ENCODE results near the gene SHB. TPM values are rescaled to one million over a fixed set of nuclear protein-coding genes. Genes with fewer than 3 reads are reported as not detected.

SHB gene
- total and polyA plus RNA-seq, 2 of the 13 experiments (the other 11 are each of a cell fraction or from before 2014, with no cell fraction given), result 19.4 to 20.7 TPM

DNA sequence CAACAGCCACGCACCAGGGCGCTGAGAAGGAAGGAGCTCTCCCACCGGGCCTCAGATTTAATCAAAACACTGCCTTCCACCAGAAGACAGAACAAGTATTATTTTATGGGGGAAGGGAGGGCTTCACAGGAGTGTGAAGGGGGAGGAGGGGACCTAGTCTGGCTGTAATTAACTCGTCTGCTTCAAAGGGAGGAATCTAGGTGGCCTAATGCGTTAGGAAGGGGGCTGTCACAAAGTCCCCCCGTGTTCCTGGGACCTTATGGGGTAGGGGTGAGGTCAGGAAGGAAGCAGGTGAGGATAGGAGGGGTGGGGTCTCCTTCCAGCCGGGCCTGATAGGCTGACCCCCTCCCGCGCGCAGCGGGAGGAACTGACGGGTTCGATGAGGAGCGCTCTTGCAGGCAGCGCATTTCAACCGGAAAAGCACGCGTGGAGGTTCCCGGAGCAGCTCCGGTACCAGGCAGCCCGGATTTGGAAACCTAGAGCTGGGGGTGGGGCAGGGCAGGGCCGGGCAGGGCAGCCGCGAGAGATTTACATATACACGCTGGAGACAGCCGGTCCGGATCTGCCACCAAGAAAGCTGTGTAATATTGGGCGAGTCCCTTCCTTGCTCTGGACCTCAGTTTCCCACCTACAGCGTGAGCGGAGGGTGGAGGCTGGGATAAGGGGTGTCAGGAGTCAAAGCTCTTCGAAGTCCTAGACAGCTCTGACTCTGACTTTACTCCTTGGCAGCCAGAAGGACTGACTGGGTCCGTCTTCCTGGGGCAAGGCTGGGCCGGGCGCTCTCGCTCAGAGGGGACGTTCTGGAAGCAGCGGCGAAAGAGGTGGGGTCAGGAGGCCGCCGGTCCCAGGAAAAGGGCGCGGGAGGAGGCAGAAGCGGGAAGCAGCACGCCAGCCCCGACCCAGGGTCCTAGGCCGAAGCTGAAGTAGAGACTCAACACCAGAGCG, 1.8 kb downstream of the SHB start (continued):
- TF ChIP-seq ZNF160 (CRISPR knock-in tag; IDR thresholded peaks at IDR 0.05) (no peak), PAX8 (CRISPR knock-in tag; IDR thresholded peaks at IDR 0.05; ENCODE audit: borderline replicate concordance) (no peak), YEATS4 (CRISPR knock-in tag; IDR thresholded peaks at IDR 0.05; ENCODE audit: borderline replicate concordance) (no peak), REXO4 (CRISPR knock-in tag; IDR thresholded peaks at IDR 0.05; ENCODE audit: borderline replicate concordance) (no peak), ISX (CRISPR knock-in tag; conservative IDR thresholded peaks at IDR 0.05) (0 out of 2 replicates have a peak, but pooled peaks have one; percentile 52), FOXO1 (CRISPR knock-in tag; IDR thresholded peaks at IDR 0.05) (no peak), CCDC6 (CRISPR knock-in tag; IDR thresholded peaks at IDR 0.05) (peak; percentile 15; the same call in 1 of the 2 replicates), NFIC (IDR thresholded peaks at IDR 0.05; ENCODE audit: low read length) (no peak), ZNF138 (CRISPR knock-in tag; IDR thresholded peaks at IDR 0.05; ENCODE audit: low read depth) (0 out of 2 replicates have a peak, but pooled peaks have one; percentile 25), KMT2A (CRISPR knock-in tag; IDR thresholded peaks at IDR 0.05) (0 out of 2 replicates have a peak, but pooled peaks have one; percentile 62), FOSL2 (CRISPR knock-in tag; IDR thresholded peaks at IDR 0.05) (no peak)
- TF ChIP-seq, protein P1, sequence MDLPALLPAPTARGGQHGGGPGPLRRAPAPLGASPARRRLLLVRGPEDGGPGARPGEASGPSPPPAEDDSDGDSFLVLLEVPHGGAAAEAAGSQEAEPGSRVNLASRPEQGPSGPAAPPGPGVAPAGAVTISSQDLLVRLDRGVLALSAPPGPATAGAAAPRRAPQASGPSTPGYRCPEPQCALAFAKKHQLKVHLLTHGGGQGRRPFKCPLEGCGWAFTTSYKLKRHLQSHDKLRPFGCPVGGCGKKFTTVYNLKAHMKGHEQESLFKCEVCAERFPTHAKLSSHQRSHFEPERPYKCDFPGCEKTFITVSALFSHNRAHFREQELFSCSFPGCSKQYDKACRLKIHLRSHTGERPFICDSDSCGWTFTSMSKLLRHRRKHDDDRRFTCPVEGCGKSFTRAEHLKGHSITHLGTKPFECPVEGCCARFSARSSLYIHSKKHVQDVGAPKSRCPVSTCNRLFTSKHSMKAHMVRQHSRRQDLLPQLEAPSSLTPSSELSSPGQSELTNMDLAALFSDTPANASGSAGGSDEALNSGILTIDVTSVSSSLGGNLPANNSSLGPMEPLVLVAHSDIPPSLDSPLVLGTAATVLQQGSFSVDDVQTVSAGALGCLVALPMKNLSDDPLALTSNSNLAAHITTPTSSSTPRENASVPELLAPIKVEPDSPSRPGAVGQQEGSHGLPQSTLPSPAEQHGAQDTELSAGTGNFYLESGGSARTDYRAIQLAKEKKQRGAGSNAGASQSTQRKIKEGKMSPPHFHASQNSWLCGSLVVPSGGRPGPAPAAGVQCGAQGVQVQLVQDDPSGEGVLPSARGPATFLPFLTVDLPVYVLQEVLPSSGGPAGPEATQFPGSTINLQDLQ (CRISPR knock-in tag; IDR thresholded peaks at IDR 0.05), result no peak
- TF ChIP-seq, protein P2, sequence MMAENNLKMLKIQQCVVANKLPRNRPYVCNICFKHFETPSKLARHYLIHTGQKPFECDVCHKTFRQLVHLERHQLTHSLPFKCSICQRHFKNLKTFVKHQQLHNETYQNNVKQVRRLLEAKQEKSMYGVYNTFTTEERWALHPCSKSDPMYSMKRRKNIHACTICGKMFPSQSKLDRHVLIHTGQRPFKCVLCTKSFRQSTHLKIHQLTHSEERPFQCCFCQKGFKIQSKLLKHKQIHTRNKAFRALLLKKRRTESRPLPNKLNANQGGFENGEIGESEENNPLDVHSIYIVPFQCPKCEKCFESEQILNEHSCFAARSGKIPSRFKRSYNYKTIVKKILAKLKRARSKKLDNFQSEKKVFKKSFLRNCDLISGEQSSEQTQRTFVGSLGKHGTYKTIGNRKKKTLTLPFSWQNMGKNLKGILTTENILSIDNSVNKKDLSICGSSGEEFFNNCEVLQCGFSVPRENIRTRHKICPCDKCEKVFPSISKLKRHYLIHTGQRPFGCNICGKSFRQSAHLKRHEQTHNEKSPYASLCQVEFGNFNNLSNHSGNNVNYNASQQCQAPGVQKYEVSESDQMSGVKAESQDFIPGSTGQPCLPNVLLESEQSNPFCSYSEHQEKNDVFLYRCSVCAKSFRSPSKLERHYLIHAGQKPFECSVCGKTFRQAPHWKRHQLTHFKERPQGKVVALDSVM (CRISPR knock-in tag; IDR thresholded peaks at IDR 0.05), result no peak
- TF ChIP-seq, protein P3, sequence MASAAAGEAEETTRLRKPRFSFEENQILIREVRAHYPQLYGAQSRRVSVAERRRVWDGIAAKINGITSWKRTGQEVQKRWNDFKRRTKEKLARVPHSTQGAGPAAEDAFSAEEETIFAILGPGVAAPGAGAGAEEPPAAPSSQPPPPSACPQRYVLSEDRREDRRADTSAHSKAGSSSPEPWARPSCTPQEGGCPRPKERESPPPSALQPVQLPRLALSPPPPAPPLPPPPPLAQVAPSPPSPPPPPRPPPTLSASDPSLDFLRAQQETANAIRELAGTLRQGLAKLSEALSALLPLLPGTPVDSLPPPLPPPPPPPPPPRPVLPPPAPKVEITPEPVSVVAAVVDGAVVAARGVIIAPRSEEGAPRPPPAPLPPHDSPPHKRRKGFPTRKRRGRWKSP (CRISPR knock-in tag; IDR thresholded peaks at IDR 0.05), result no peak
- TF ChIP-seq, protein P4, sequence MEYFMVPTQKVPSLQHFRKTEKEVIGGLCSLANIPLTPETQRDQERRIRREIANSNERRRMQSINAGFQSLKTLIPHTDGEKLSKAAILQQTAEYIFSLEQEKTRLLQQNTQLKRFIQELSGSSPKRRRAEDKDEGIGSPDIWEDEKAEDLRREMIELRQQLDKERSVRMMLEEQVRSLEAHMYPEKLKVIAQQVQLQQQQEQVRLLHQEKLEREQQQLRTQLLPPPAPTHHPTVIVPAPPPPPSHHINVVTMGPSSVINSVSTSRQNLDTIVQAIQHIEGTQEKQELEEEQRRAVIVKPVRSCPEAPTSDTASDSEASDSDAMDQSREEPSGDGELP (IDR thresholded peaks at IDR 0.05; ENCODE audit: borderline replicate concordance, low read depth), result no peak
- TF ChIP-seq, protein P5, sequence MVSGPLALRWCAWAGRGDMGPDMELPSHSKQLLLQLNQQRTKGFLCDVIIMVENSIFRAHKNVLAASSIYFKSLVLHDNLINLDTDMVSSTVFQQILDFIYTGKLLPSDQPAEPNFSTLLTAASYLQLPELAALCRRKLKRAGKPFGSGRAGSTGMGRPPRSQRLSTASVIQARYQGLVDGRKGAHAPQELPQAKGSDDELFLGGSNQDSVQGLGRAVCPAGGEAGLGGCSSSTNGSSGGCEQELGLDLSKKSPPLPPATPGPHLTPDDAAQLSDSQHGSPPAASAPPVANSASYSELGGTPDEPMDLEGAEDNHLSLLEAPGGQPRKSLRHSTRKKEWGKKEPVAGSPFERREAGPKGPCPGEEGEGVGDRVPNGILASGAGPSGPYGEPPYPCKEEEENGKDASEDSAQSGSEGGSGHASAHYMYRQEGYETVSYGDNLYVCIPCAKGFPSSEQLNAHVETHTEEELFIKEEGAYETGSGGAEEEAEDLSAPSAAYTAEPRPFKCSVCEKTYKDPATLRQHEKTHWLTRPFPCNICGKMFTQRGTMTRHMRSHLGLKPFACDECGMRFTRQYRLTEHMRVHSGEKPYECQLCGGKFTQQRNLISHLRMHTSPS (CRISPR knock-in tag; IDR thresholded peaks at IDR 0.05; ENCODE audit: low read depth), result no peak
- TF ChIP-seq, protein P6, sequence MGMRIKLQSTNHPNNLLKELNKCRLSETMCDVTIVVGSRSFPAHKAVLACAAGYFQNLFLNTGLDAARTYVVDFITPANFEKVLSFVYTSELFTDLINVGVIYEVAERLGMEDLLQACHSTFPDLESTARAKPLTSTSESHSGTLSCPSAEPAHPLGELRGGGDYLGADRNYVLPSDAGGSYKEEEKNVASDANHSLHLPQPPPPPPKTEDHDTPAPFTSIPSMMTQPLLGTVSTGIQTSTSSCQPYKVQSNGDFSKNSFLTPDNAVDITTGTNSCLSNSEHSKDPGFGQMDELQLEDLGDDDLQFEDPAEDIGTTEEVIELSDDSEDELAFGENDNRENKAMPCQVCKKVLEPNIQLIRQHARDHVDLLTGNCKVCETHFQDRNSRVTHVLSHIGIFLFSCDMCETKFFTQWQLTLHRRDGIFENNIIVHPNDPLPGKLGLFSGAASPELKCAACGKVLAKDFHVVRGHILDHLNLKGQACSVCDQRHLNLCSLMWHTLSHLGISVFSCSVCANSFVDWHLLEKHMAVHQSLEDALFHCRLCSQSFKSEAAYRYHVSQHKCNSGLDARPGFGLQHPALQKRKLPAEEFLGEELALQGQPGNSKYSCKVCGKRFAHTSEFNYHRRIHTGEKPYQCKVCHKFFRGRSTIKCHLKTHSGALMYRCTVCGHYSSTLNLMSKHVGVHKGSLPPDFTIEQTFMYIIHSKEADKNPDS (CRISPR knock-in tag; IDR thresholded peaks at IDR 0.05), result no peak

All from HepG2 (cell line).